Measurements from ENCODE around the gene PLCB1.
"Not testable (repeated sequence)": the region's sequence is repeated elsewhere in the genome, so short reads cannot be mapped to it uniquely, and the experiment has no call there.

The PLCB1 gene

DNA sequence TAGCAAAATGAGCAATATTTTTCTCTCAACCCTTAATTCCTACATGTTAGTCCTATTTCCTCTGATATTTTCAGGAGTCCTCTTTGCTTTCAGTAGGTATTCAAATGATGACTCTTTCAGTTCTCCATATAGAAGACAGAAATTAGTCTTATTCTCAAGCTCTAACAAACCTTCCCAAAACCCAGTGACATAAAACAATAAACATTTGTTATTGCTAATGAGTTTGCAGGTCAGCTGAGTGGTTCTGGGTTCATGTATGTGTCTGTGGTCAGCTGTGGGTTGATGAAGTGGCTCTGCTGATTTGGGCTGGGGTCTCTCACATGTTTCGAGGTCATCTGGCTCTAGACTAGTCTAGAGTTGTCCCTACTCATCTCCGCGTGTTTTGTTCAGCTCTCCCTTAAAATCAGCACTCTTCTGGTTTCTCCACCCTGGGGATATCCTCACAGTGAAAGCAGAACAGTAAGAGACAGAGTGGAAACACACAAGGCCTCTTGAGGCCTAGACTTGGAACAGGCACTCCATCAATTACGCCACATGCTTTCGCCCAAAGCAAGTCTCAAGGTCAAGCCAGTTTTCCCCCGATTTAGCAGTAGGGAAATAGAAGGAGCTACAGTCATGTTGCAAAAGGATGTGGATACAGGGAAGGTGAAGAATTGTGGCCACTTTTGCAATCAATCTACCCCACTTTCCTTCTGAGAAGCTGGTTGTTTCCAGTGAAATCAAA lies 273.0 kb downstream of the PLCB1 start:
- DNase-seq (ENCODE audit: low spot score): no peak

DNA sequence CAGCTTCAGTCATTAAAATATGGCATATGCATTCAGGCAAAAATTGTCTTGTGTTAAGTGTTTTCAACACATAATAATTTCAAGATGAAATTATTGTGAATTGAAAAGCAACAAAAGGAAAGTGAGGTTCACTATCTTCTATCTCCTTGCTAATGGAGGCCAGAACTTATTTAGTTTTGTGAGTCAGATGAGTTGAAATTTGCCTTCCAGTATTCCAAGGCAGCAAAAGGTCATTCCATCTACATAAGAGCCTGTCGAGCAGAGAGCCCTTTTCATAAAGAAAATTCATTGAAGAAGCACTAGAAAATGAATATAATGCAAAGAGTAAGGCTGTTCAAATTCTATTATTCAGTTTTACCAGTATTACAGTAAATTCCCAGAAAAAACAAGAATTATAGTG lies 274.3 kb downstream of the PLCB1 start:
- DNase-seq (ENCODE audit: low spot score): no peak

DNA sequence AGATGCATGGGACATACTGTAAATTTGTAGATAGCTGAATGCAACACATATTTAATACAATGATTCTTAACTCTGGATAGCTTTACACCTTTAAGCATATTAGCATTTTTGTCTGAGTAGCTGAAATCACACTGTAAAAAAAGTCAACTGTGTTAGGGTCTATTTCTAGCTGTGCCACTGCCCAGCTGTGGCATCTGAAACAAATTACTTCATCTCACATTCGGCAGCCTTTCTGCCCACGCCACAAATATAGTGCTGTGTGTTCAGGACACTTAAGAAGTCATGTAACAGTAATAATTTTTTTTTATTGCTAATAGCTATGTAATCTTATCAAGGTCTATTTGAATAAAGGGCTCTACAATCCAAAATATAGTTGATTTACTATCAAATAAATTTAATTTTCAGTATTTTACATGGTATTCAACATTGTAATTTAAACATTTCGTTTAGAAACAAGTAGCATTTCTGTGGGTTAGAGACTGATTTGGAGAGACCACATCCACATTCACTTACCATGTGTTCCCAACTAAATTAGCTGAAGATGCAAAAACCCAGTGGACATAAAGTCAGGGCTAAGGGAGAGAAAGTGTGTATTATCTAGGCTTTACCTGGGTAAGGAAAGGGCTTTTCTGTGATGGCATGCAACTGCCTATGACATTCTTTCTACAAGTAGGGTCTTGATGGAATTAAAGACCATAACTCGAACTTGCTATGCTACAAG lies 276.7 kb downstream of the PLCB1 start:
- DNase-seq (ENCODE audit: low spot score): no peak

GRCh38 chr20:8413691-8414090 lies 281.6 kb downstream of the PLCB1 start:
- DNase-seq (ENCODE audit: low spot score): no peak

DNA sequence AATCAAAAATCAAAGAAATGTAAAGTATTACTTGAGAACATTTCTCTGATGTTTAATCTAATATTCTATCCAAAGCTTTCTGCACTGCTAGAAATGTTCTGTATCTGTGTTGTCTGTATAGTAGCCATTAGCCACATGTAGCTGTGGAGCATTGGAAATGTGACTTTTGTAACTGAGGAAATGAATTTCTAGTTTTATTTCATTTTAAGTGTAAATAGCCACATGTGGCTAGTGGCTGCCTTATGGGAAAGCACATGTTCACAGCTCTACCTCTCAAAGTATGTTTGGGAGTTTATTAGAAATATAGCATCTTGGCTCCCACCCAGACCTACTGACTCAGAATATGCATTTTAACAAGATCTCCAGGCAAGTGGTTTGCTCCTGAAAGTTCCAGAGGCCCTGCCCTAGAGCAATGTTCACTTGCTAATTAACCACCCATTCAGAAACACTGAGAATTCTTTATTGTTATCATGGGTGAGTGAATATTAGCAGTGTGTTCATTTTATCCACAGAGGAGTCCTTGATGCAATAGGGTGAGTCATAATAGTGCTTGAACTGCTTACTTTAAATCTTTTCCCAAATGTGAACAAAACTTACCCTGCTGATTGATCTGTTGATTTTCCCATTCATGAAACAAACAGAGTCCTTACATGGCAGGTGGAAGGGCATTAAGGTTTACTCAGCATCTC lies 282.7 kb downstream of the PLCB1 start:
- DNase-seq (ENCODE audit: low spot score): peak; percentile 76

- no peak for DNase-seq (ENCODE audit: low spot score)
Measured at GRCh38 chr20:8421981-8422380, 289.9 kb downstream of the PLCB1 start.

DNA sequence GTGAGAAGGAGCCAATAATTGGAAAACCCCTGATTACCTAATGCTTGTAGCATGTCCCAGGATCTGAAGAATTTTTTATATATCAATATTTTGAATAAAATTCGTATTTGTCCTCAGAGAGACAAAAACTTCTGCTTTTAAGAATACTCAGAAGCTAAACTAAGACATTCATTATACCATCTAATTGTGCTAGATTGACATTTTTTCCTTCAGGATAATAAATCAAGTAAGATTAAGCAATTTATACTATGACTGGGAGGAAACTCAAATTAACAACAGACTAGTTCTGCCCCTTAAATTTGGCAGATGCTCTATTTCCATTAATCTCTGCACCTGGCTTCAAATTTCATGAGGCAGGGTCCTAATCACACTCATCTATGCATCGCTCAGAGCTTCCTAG lies 291.4 kb downstream of the PLCB1 start:
- no peak for DNase-seq (ENCODE audit: low spot score)

- DNase-seq (ENCODE audit: low spot score): peak; percentile 39
Measured at GRCh38 chr20:8424010-8424409, 291.9 kb downstream of the PLCB1 start.

- no peak for DNase-seq (ENCODE audit: low spot score)
Measured at GRCh38 chr20:8425016-8425415, 292.9 kb downstream of the PLCB1 start.

- no peak for DNase-seq (ENCODE audit: low spot score)
Measured at GRCh38 chr20:8425802-8426201, 293.7 kb downstream of the PLCB1 start.

- no peak for DNase-seq (ENCODE audit: low spot score)
Measured at GRCh38 chr20:8427419-8428040, 295.5 kb downstream of the PLCB1 start.

- DNase-seq (ENCODE audit: low spot score): peak; percentile 11
Measured at GRCh38 chr20:8428988-8429387, 296.9 kb downstream of the PLCB1 start.

DNA sequence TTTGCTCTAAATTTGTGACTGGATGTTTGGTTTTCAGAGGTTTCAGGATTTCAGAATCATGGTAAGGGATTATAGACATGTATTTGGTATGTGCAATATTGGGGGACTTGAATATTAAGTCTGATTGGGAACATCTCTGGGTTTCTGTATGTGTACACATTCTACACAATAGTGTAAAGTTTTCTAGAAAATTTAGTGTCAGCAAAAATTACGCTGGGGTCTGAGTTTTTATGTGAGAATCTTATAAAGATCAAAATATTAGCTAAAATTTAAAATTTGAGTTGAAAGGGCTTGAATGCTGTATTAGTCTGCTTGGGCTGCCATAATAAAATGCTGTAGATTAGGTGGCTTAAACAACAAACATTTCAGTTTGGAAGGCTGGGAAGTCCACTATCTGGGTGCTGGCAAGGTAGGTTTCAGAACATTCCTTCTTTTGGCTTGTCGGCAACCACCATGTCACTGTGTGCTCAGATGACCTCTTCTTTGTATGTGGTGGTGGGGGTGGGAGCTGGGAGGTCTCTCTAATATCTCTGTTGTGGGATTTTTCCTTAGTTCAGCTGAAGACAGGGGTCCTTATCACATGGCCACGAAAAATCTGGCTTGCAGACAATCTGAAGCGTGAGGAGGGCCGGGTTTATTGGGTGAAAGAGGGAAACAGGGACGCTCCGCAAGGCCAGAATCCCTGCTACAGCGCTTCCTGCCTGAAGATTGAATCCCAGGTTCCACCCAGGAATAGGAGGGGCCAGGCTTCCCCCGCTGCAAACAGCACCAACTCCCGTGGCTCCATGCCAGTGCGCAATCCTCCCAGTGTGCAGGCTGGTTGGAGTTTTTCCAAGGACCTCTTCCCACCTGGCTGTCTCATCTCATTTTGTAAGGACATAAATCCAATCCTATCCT lies 299.7 kb downstream of the PLCB1 start:
- DNase-seq (ENCODE audit: low spot score): peak; percentile 78

- peak; percentile 73 for DNase-seq (ENCODE audit: low spot score)
Measured at GRCh38 chr20:8432435-8433148, 300.5 kb downstream of the PLCB1 start.

- DNase-seq (ENCODE audit: low spot score): no peak
Measured at GRCh38 chr20:8433291-8433690, 301.2 kb downstream of the PLCB1 start.

DNA sequence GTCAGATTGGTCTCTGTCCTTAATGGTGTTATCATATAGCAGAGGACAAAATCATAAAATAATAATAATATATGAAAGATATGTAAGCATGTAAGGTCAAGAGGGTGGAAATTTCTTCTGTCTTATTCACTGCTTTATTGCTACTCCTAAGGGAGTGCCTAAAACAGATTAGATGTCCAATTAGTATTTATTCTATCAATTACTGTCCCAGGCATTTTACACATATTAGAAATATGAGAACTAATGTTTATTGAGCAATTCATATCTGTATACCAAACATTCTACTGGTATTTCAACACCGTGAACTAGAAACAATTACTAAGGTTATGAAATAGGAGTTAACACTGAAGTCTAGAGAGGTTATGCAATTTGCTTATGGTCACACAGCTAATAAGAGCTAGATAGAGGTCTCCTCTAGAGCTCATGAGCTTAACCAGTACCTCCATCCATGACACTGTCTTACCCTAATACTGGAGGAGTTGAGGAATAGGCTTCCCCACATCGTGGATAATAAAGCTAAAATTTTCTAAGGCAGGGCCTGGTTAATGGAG lies 302.3 kb downstream of the PLCB1 start:
- DNase-seq (ENCODE audit: low spot score): no peak

DNA sequence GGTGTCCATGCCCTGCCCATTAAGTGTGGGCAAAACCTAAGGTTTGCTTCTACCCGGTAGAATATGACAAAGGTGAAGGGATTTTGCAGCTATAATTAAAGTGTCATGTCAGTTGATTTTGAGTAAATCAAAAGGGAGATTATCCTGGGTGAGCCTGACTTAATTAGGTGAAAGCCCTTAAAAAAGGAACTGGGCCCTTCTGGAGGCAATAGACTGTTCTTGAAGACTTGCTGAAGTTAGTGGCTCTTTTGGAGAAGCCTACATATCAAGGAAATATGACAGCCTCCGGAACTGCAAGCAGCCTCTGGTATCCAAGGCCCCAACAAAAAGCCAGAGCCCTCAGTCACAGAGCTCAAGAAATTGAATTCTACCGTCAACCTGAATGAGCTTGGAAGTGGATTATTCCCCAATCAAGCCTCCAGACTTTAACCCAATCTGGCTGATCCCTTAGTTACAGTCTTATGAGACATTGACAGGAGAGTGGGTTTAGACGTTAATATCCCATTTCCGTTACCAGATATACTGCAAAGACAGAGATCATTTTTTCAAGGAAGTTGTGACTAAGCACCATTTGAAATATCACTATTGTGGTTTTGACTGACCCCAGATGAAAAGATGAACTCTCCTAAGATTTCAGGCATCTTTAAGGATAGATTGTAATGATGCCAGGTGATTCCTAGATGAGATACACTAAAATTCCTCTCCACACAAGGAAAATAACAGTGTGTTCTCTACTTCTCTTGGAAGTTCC lies 303.4 kb downstream of the PLCB1 start:
- no peak for DNase-seq (ENCODE audit: low spot score)

DNA sequence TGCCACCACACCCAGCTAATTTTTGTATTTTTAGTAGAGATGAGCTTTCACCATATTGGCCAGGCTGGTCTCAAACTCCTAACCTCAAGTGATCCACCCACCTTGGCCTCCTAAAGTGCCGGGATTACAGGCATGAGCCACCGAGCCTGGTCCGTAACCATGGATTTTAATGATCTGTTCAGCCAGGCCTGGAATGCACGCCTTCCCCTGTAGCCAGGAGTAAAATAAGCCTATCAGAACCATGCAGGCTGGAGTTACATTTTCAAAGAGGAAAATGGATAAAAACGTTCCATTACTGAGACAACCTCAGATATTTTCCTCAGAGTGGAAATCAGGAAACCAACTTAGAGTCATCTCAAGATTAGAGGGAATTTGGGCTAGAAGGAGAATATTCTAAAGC lies 304.9 kb downstream of the PLCB1 start:
- DNase-seq (ENCODE audit: low spot score): not testable (repeated sequence)

GRCh38 chr20:8438748-8439147 lies 306.7 kb downstream of the PLCB1 start:
- no peak for DNase-seq (ENCODE audit: low spot score)

Measured in kidney tubule cell (primary cell).